MCF 10A (cell line): ENCODE measurements around the gene SSBP3. TPM values are rescaled to one million over a fixed set of nuclear protein-coding genes. Genes with fewer than 3 reads are reported as not detected.

Experiments used
- BruUV-seq: library from RNA; stranded (reverse); fragments of 400-500 nt; replicated peaks from 2 replicates; lab custom pipeline; 2021; lab: Mats Ljungman, UMichigan
- CTCF ChIA-PET: fragments of 300-600 bp; sonication (Branson Sonifier 250); formaldehyde crosslinking; extraction: SDS; loops from one replicate; lab custom pipeline; 2021; ENCODE audit warnings: antibody characterized with exemption, inconsistent platforms; lab: Yijun Ruan, JAX
- POLR2A ChIA-PET: fragments of 300-600, 350-650 bp; sonication (Branson Sonifier 250); formaldehyde crosslinking; extraction: SDS; loops from one replicate; lab custom pipeline; 2020; ENCODE audit warnings: antibody characterized with exemption, inconsistent platforms; lab: Yijun Ruan, JAX
- DNase-seq: peaks from one replicate; pipeline ENCODE4 v3.0.0-alpha.2; 2018; ENCODE audit not compliant: unreplicated experiment
- H3K27ac Mint-ChIP-seq: one replicate; pipeline ENCODE4 v1.8.0; 2022; ENCODE audit warnings: mild to moderate bottlenecking, low read depth, mixed read lengths; ENCODE audit not compliant: unreplicated experiment
- H3K27me3 Mint-ChIP-seq: one replicate; pipeline ENCODE4 v1.8.0; 2022; ENCODE audit warnings: mixed read lengths; ENCODE audit not compliant: insufficient read depth, unreplicated experiment
- H3K36me3 Mint-ChIP-seq: one replicate; pipeline ENCODE4 v1.8.0; 2022; ENCODE audit warnings: mild to moderate bottlenecking, moderate library complexity, mixed read lengths; ENCODE audit not compliant: insufficient read depth, unreplicated experiment
- H3K4me1 Mint-ChIP-seq: one replicate; pipeline ENCODE4 v1.8.0; 2022; ENCODE audit warnings: mixed read lengths; ENCODE audit not compliant: insufficient read depth, unreplicated experiment
- H3K4me3 Mint-ChIP-seq: one replicate; pipeline ENCODE4 v1.8.0; 2022; ENCODE audit warnings: mild to moderate bottlenecking, moderate library complexity, mixed read lengths; ENCODE audit not compliant: unreplicated experiment
- H3K9me3 Mint-ChIP-seq: one replicate; pipeline ENCODE4 v1.8.0; 2022; ENCODE audit warnings: mixed read lengths; ENCODE audit not compliant: unreplicated experiment
- CTCF ChIP-seq: fragments of 200-600 bp; IDR thresholded peaks from one replicate; pipeline ENCODE4 v1.8.0; 2022; ENCODE audit warnings: antibody characterized with exemption, mild to moderate bottlenecking; ENCODE audit not compliant: unreplicated experiment
- intact Hi-C: fragments of 100-400 bp; cut with micrococcal nuclease; formaldehyde crosslinking; loops from 2 replicates; pipeline ENCODE4 v1.14.1; 2022
- total RNA-seq: library from RNA; stranded (reverse); gene quantifications from 2 replicates; pipeline ENCODE4 v1.2.3, GENCODE V29; 2022

Gene SSBP3
- total RNA-seq, 1 experiment from 2014 or later, result 8.6 TPM

DNA sequence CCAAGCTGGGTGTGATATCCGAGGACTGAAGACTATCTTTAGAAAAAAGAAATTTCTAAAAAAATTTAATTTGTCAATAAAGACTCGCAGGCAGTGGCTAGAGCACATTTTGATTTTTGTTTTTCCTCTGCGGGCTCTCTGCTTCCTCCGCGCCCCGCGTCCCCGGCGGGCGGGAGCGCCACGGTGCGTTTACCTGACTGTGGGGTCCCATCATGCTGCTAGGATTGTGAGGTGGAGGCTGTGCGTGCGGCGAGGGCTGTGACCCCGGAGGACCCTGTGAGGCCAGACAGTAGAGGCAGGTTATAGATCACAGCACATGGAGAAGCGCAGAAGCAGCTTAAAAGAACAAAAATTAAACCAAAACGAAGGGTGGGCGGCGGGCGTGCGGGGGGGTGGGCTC is 148.3 kb downstream of the SSBP3 start:
- DNase-seq, result no peak
- H3K36me3 Mint-ChIP-seq, result peaks cover 6% of the 10 kb centered on the region
- H3K27me3 Mint-ChIP-seq, result no peaks in the 10 kb centered on the region
- no peak overlapping the region for H3K27ac Mint-ChIP-seq
- no peak overlapping the region for H3K4me3 Mint-ChIP-seq
- H3K4me1 Mint-ChIP-seq, result peaks cover 12% of the 10 kb centered on the region
- ChIA-PET POLR2A (no interaction called here), CTCF (interaction anchor here (1.3 kb wide), 1 partner anchor 37 kb away, joined by 3 read pairs; no protein-coding TSS in a partner anchor)
- no TSS peak for BruUV-seq
- H3K9me3 Mint-ChIP-seq, result no peaks in the 10 kb centered on the region
- no peak for TF ChIP-seq CTCF
- intact Hi-C loops, result no loop called here

DNA sequence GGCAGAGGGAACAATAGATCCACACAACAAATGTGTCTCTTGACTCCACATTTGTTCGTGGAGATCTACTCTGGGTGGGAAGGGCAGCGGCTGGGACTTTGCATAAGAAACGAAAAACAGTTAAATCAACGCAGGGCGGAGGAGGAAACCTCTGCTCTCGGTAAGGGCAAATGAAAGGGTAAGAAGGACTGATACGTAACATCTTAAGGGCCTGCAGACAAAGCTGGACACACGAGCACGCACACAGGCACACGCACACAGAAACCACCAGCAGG is 148.9 kb downstream of the SSBP3 start:
- H3K9me3 Mint-ChIP-seq, result no peaks in the 10 kb centered on the region
- no peak for TF ChIP-seq CTCF
- DNase-seq, result no peak
- peaks cover 15% of the 10 kb centered on the region for H3K4me1 Mint-ChIP-seq
- CTCF ChIA-PET, result interaction anchor here (1.3 kb wide), 1 partner anchor 37 kb away, joined by 3 read pairs; no protein-coding TSS in a partner anchor
- H3K27me3 Mint-ChIP-seq, result no peaks in the 10 kb centered on the region
- peaks cover 12% of the 10 kb centered on the region for H3K36me3 Mint-ChIP-seq
- POLR2A ChIA-PET, result no interaction called here
- no peak overlapping the region for H3K4me3 Mint-ChIP-seq
- intact Hi-C loops, result no loop called here
- no TSS peak for BruUV-seq
- no peak overlapping the region for H3K27ac Mint-ChIP-seq

DNA sequence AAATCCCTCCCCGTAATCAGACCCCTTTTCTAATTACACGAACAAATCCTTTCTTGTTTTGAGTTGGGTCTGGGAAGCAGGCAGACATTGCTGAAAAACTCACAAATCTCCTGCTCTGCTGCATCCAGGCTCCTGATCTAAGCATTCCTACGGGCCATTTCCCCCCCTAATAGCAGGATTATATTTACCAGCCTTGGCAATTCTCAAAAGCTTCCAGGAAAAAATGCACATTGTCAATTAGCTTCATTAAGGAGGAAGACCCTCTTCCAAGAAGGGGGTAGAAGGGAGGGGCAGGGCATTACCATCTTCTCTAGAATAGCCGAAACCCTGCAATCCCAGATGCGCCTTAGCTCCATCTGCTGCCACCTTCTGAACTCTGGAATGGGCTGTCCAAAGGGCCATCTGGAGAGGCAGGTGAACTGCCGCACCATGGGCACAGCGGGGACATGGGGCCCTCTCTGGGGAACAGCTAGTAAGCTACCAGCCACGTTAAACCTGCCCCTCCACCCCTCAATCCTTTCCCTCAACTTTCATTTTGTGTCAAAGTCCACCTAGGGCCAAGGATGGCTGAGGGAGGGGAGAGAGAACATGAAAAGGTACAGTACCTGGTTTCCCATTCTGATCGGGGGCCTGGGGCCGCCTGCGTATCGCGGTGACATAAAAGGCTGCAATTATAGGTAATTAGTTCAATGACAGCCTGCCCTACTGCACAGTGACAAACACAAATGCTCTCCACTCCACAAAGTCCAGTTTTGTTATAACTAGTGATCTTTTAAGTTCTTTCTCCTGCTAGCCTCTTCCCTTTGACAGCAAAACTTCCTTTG is 149.5 kb downstream of the SSBP3 start:
- Mint-ChIP-seq H3K9me3 (no peaks in the 10 kb centered on the region), H3K4me3 (no peak overlapping the region), H3K27me3 (no peaks in the 10 kb centered on the region), H3K36me3 (peaks cover 18% of the 10 kb centered on the region), H3K4me1 (peaks cover 15% of the 10 kb centered on the region), H3K27ac (no peak overlapping the region)
- DNase-seq, result no peak
- intact Hi-C loops, result no loop called here
- ChIA-PET CTCF (interaction anchor here (1.3 kb wide), 1 partner anchor 38 kb away, joined by 3 read pairs; no protein-coding TSS in a partner anchor), POLR2A (no interaction called here)
- TF ChIP-seq CTCF, result no peak
- no TSS peak for BruUV-seq

- H3K4me3 Mint-ChIP-seq, result no peak overlapping the region
- no peak overlapping the region for H3K27ac Mint-ChIP-seq
- no peak for TF ChIP-seq CTCF
- no peaks in the 10 kb centered on the region for H3K9me3 Mint-ChIP-seq
- peaks cover 15% of the 10 kb centered on the region for H3K4me1 Mint-ChIP-seq
- H3K27me3 Mint-ChIP-seq, result no peaks in the 10 kb centered on the region
- ChIA-PET POLR2A (no interaction called here), CTCF (no interaction called here)
- H3K36me3 Mint-ChIP-seq, result peaks cover 18% of the 10 kb centered on the region
- BruUV-seq, result no TSS peak
- intact Hi-C loops, result no loop called here
- DNase-seq, result no peak
Observed at GRCh38 chr1:54255026-54255702, 151.0 kb downstream of the SSBP3 start.
